Mucosa of rectum (tissue), 2 donors: Measurements from ENCODE around the gene NHEJ1.

Experiments used
- H3K27ac ChIP-seq, 2 donors: one replicate each; pipeline ENCODE4 v1.7.0; 2013; ENCODE audit warnings: inconsistent platforms in 2 of 2, low read depth in 2 of 2, low read length in 2 of 2
- H3K27me3 ChIP-seq, 2 donors: one replicate each; pipeline ENCODE4 v1.7.0; 2013; ENCODE audit warnings: low read length in 2 of 2; ENCODE audit not compliant: control insufficient read depth in 2 of 2, insufficient read depth in 2 of 2
- H3K36me3 ChIP-seq, 2 donors: one replicate each; pipeline ENCODE4 v1.7.0; 2013; ENCODE audit warnings: low read length in 2 of 2; ENCODE audit not compliant: control insufficient read depth in 2 of 2, insufficient read depth in 2 of 2
- H3K4me1 ChIP-seq, 2 donors: one replicate each; pipeline ENCODE4 v1.7.0; 2013; ENCODE audit warnings: low read length in 2 of 2, mild to moderate bottlenecking in 1 of 2; ENCODE audit not compliant: control insufficient read depth in 2 of 2, insufficient read depth in 2 of 2
- H3K4me3 ChIP-seq, 2 donors: one replicate each; pipeline ENCODE4 v1.7.0; 2013; ENCODE audit warnings: low read length in 2 of 2
- H3K9ac ChIP-seq, 2 donors: one replicate each; pipeline ENCODE4 v1.7.0; 2013; ENCODE audit warnings: low read length in 2 of 2, low read depth in 1 of 2, mild to moderate bottlenecking in 1 of 2
- H3K9me3 ChIP-seq, 2 donors: one replicate each; pipeline ENCODE4 v1.7.0; 2013; ENCODE audit warnings: low read length in 2 of 2; ENCODE audit not compliant: control insufficient read depth in 2 of 2
- donor health status: healthy.
- donor health status: Normal muscosa, but diverticular disease.

NHEJ1 gene

DNA sequence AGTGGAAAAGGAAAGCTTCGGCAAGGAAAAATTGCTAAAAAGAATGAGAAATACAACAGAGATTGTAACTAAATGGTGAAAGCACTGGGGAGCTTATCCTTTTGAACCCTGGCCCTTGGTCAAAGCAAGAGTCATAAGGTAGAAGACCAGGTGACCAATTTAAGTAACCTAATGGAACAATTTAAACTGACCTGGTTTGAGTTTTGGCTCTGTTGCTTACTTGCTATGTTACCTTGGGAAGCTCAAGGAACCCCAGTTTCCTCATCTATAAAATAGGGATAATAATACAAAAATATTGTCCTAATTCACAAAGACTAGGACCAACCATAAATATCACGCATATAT is 48.6 kb downstream of the NHEJ1 start:
- Histone ChIP-seq H3K9me3 (no peaks in the 10 kb centered on the region), H3K27me3 (no peaks in the 10 kb centered on the region), H3K4me3 (peak overlapping the region; percentile 52 to 70), H3K27ac (peak overlapping the region; percentile 82 to 88), H3K9ac (peak overlapping the region; percentile 62 to 68), H3K4me1 (peaks cover 52 to 84% of the 10 kb centered on the region in 2 donors), H3K36me3 (no peaks in the 10 kb centered on the region)

DNA sequence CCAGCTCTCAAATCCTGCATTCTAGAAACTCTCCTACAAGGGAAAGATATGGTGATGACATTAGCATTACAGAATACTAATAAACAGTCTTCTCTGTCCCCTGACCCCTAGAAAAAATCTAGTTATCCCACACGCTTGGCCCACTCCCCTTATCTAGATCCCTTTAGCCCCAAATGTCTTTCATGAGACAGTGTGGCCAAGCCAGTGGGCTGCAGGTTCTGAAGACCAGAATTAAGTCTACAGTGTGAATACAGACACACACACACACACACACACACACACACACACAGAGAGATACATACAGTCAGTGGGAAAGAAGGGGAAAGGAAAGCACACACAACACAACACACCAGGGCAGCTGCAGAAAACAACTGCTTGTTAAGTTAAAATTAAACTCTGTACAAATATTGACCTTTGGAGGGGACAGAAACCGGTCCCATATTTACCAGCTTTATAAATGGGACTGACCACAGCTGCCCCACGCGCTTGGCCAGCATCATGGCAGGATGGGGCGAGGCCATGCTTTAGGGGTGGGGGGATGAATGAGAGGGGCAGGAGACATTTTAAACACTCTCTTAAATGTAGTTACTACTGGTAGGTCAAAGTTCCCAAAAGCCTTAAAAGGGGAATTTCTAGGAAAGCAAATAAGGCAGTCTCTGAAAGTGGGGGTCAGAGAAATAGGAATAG is 49.1 kb downstream of the NHEJ1 start:
- peak overlapping the region; percentile 52 to 70 for H3K4me3 ChIP-seq
- peaks cover 52 to 79% of the 10 kb centered on the region in 2 donors for H3K4me1 ChIP-seq
- H3K9ac ChIP-seq, result peak overlapping the region; percentile 62 to 68
- peak overlapping the region; percentile 82 to 88 for H3K27ac ChIP-seq
- no peaks in the 10 kb centered on the region for H3K27me3 ChIP-seq
- H3K9me3 ChIP-seq, result no peaks in the 10 kb centered on the region
- H3K36me3 ChIP-seq, result no peaks in the 10 kb centered on the region

DNA sequence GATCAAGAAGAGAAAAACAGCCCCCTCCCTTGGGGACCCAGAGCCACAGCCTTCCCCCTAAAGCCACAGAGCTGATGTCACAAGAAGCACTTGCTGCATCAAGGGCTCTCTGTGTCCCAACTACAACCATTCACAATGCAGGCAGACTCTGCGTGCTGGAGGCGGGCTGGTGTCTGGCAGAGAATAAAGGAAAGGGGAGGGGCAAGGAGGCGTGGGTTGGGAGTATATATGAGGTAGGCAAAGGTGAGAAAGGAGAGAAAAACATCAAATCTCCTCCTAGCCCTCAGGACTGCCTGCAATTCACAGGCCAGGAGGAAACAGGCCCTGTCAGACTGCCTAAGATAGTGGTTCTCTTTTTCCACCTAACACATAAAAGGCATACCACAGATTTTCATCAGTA is 51.1 kb downstream of the NHEJ1 start:
- peak overlapping the region; percentile 56 to 84 for H3K27ac ChIP-seq
- peak overlapping the region in 1 of 2 donors; percentile 14 for H3K9ac ChIP-seq
- no peak overlapping the region for H3K4me3 ChIP-seq
- no peaks in the 10 kb centered on the region for H3K27me3 ChIP-seq
- no peaks in the 10 kb centered on the region for H3K9me3 ChIP-seq
- no peaks in the 10 kb centered on the region for H3K36me3 ChIP-seq
- H3K4me1 ChIP-seq, result peaks cover 45 to 64% of the 10 kb centered on the region in 2 donors

DNA sequence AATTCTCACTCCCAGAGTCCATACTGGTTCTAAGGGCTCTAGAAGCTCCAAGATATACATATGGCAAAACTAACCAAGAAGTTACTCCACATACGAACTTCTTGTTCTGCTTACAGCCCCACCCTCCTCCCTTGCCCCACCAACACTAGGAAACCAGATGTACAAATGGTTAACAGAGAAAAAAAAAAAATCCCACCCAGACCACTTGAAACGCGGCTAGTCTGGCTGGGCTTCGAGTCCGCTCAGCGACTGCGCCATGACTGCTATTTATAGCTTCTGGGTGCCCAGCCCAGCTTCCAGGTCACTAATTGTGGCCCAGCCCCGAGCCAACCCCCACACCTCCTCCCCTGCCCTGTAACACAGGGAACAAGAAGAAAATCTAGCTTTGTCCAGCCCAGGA is 52.9 kb downstream of the NHEJ1 start:
- Histone ChIP-seq H3K27ac (peak overlapping the region; percentile 34 to 84), H3K36me3 (no peaks in the 10 kb centered on the region), H3K4me1 (peaks cover 36 to 51% of the 10 kb centered on the region in 2 donors), H3K9me3 (no peaks in the 10 kb centered on the region), H3K9ac (no peak overlapping the region), H3K4me3 (no peak overlapping the region), H3K27me3 (no peaks in the 10 kb centered on the region)

DNA sequence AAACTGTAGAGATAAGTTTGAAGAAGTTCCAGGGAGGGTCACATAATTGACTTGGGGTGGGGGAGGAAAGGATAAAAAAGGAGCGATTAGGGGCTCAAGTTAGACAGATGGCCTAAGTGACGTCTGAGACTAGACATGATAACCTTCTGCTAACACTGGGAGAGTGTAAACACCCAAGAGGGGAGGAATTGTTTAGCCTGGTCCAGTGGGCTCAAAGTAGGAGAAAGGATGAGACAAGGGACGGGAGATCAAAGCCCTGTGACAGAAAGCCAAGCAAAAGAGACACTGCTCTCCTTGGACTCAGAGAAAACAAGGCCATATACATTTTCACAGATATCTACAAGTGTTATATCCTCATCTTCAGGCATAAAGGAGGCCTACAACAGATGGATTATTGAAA is 54.4 kb downstream of the NHEJ1 start:
- H3K4me3 ChIP-seq, result no peak overlapping the region
- peaks cover 28 to 40% of the 10 kb centered on the region in 2 donors for H3K4me1 ChIP-seq
- H3K27ac ChIP-seq, result no peak overlapping the region
- H3K36me3 ChIP-seq, result no peaks in the 10 kb centered on the region
- no peaks in the 10 kb centered on the region for H3K9me3 ChIP-seq
- H3K9ac ChIP-seq, result no peak overlapping the region
- H3K27me3 ChIP-seq, result no peaks in the 10 kb centered on the region

DNA sequence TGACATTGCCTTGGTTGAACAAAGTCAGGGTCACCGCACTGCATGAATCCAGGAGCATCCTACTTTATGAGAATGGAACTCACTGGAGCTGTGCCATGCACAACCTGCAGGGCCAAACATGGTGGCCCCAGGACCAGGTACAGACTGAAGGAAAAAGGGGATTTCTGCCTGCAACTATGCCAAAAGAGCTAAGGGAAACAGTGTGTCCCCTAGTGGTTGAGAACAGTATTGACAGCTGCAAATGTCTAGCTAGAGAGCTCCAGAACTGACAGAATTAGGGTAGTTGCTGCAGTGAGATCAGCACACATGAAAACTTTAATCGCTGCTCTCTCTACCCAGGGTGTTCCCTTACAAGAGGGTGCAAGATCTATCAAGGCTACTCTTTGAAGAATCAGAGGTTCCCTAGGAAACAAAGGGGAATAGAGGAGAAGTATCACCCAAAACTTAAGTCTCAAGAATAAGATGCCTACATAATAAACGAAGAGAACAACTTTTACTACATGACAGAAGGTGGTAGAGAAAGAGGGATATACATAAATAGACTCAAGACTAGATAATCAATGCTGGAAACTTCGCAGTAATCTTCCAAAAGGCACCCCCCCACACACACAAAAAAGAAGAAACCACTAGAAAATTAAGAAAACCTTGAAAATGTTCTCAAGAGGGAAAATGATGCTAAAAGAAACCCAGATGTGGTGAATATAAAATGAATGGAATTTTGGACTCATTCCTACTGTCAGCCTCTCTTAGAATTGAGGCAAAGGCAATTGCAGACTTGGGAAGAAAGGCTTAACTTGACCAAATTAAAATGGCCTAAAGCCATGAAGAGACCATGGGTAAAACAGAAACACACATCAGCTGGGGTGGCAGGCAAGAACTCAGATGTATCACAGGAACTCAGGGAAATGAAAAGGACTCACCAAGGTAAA is 56.2 kb downstream of the NHEJ1 start:
- H3K9me3 ChIP-seq, result no peaks in the 10 kb centered on the region

DNA sequence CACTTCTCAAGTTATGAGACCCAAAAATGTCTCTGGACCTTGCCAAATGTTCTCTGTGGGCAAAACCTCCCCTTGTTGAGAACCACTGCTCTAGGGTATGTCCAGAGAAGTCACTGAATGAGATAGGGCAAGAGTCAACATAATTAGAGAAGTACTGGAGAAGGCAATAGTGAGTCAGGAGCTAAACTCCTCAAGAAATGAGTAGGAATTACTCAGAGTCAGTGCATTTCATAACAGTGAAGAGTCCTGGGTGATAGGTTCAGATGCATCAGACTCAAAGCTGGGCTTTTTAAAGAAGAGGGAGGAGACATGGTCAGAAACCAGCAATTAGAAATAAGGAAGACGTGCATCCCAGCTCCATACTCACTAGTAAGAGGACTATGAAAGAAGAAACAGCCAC is 61.3 kb downstream of the NHEJ1 start:
- no peak overlapping the region for H3K27ac ChIP-seq
- peaks cover 0 to 8% of the 10 kb centered on the region in 2 donors for H3K4me1 ChIP-seq
- H3K9me3 ChIP-seq, result no peaks in the 10 kb centered on the region
- no peak overlapping the region for H3K4me3 ChIP-seq
- no peaks in the 10 kb centered on the region for H3K27me3 ChIP-seq
- H3K9ac ChIP-seq, result no peak overlapping the region
- H3K36me3 ChIP-seq, result peaks cover 8 to 9% of the 10 kb centered on the region in 2 donors

More for the DNA sequence above, 56.2 kb downstream of the NHEJ1 start:
- Histone ChIP-seq H3K27me3 (no peaks in the 10 kb centered on the region), H3K9ac (no peak overlapping the region), H3K4me3 (no peak overlapping the region), H3K36me3 (peaks cover 0 to under 1% of the 10 kb centered on the region in 2 donors), H3K4me1 (peaks cover 18 to 22% of the 10 kb centered on the region in 2 donors), H3K27ac (no peak overlapping the region)

DNA sequence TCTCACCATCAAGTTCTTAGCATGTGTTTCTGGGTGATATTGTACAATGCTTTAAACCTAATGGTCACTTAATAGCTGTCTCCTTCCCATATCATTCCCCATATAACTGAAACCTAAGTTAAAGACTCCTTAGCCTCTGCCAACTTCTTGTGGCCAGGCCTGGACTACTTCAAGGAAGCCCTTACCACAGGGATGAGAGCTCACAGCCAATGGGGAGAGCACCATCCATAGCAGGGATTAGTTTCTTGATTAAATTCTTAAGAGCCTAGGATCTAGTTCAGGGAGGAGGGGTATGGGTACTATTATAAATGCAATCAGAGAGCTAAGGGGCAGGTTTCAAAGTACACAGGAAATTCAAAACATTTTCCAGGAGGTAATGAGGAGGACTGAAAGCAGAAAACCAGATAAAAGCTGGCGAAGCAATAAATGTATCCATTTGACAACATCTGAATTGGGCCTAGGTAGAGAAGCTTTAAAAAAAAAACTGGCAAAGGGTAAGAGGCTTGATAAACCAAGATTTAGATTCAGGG is 65.1 kb downstream of the NHEJ1 start:
- Histone ChIP-seq H3K4me1 (peaks cover 0 to 8% of the 10 kb centered on the region in 2 donors), H3K9me3 (no peaks in the 10 kb centered on the region), H3K36me3 (peaks cover 10 to 15% of the 10 kb centered on the region in 2 donors), H3K9ac (no peak overlapping the region), H3K27me3 (no peaks in the 10 kb centered on the region), H3K27ac (no peak overlapping the region), H3K4me3 (no peak overlapping the region)

DNA sequence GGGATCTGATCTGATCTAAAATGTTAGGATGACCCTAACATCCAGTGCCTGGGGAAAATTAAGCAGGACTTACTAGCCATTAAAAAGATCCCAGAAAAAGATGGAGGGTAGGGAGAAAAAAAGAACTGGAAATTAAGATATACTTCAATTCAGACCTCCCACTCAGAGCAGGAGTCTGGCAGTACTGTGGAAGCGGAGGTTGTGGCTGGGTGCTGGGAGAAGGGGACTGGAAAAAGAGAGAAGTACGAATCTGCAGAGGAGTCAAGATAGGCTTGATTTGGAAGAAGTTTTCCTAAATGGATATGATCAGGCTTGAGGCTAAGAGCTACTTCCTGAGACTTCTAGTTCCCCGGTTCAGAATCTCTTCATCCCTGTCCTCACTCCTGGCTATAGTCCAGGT is 66.4 kb downstream of the NHEJ1 start:
- Histone ChIP-seq H3K9ac (no peak overlapping the region), H3K27ac (no peak overlapping the region), H3K4me3 (no peak overlapping the region), H3K9me3 (no peaks in the 10 kb centered on the region), H3K27me3 (no peaks in the 10 kb centered on the region), H3K36me3 (peaks cover 7 to 14% of the 10 kb centered on the region in 2 donors), H3K4me1 (peaks cover 0 to 8% of the 10 kb centered on the region in 2 donors)
